ENCODE results near the gene NIN.

The NIN gene

GRCh38 chr14:50835280-50835679 is 4.3 kb upstream of the NIN start:
- TF ChIP-seq POLR2AphosphoS5 (IDR thresholded peaks at IDR 0.05; ENCODE audit: low read depth, low read length): no peak
- no peak for TF ChIP-seq TAF1 (IDR thresholded peaks at IDR 0.05; ENCODE audit: borderline replicate concordance, insufficient read depth, low read length)
- no peak for TF ChIP-seq SIN3A (IDR thresholded peaks at IDR 0.05; ENCODE audit: borderline replicate concordance, insufficient read depth, low read length)
- TF ChIP-seq FOXP2 (optimal IDR thresholded peaks at IDR 0.05; ENCODE audit: borderline replicate concordance, extremely low read depth, extremely low read length, insufficient read depth): no peak
- TF ChIP-seq REST (IDR thresholded peaks at IDR 0.05; ENCODE audit: insufficient read depth in 1 of 2, low read depth in 2 of 2, low read length in 2 of 2): no peak

- no peak for TF ChIP-seq POLR2AphosphoS5 (IDR thresholded peaks at IDR 0.05; ENCODE audit: low read depth, low read length)
- no peak for TF ChIP-seq REST (IDR thresholded peaks at IDR 0.05; ENCODE audit: insufficient read depth in 1 of 2, low read depth in 2 of 2, low read length in 2 of 2)
- TF ChIP-seq SIN3A (IDR thresholded peaks at IDR 0.05; ENCODE audit: borderline replicate concordance, insufficient read depth, low read length): no peak
- no peak for TF ChIP-seq TAF1 (IDR thresholded peaks at IDR 0.05; ENCODE audit: borderline replicate concordance, insufficient read depth, low read length)
- TF ChIP-seq FOXP2 (optimal IDR thresholded peaks at IDR 0.05; ENCODE audit: borderline replicate concordance, extremely low read depth, extremely low read length, insufficient read depth): no peak
Measured at GRCh38 chr14:50834802-50835276, 3.9 kb upstream of the NIN start.

GRCh38 chr14:50832935-50833630 is 2.1 kb upstream of the NIN start:
- TF ChIP-seq FOXP2 (optimal IDR thresholded peaks at IDR 0.05; ENCODE audit: borderline replicate concordance, extremely low read depth, extremely low read length, insufficient read depth) (no peak), TAF1 (IDR thresholded peaks at IDR 0.05; ENCODE audit: borderline replicate concordance, insufficient read depth, low read length) (no peak), POLR2AphosphoS5 (IDR thresholded peaks at IDR 0.05; ENCODE audit: low read depth, low read length) (no peak), REST (IDR thresholded peaks at IDR 0.05; ENCODE audit: insufficient read depth in 1 of 2, low read depth in 2 of 2, low read length in 2 of 2) (no peak), SIN3A (IDR thresholded peaks at IDR 0.05; ENCODE audit: borderline replicate concordance, insufficient read depth, low read length) (no peak)

- TF ChIP-seq SIN3A (IDR thresholded peaks at IDR 0.05; ENCODE audit: borderline replicate concordance, insufficient read depth, low read length) (no peak), FOXP2 (optimal IDR thresholded peaks at IDR 0.05; ENCODE audit: borderline replicate concordance, extremely low read depth, extremely low read length, insufficient read depth) (no peak), TAF1 (IDR thresholded peaks at IDR 0.05; ENCODE audit: borderline replicate concordance, insufficient read depth, low read length) (no peak), POLR2AphosphoS5 (IDR thresholded peaks at IDR 0.05; ENCODE audit: low read depth, low read length) (no peak), REST (IDR thresholded peaks at IDR 0.05; ENCODE audit: insufficient read depth in 1 of 2, low read depth in 2 of 2, low read length in 2 of 2) (no peak)
Measured at GRCh38 chr14:50831726-50832168, 785 bp upstream of the NIN start.

Data from PFSK-1 (cell line).